ENCODE results near the gene MCC.
"Not testable (repeated sequence)": the region's sequence is repeated elsewhere in the genome, so short reads cannot be mapped to it uniquely, and the experiment has no call there.

The MCC gene

GRCh38 chr5:113405530-113405929, 82.7 kb downstream of the MCC start:
- no peak for DNase-seq

DNA sequence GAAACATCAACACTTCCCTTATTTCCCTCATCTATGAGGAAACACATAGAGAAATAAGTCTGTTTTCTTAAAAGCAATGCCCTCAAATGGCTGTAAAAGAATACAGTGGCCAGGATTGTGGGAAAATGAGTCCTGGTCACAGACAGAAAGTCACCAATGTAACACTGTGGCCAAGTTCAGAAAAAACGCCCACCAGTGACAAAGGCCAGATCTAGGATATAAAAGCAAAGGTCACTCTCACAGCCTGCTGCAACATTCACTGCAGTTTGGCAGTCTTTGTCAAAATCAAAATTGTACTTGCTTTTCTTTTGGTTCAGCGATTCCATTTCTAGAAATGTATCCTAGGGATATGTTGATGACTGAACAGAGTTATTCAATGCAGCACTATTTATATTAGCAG, 84.0 kb downstream of the MCC start:
- no peak for DNase-seq

DNA sequence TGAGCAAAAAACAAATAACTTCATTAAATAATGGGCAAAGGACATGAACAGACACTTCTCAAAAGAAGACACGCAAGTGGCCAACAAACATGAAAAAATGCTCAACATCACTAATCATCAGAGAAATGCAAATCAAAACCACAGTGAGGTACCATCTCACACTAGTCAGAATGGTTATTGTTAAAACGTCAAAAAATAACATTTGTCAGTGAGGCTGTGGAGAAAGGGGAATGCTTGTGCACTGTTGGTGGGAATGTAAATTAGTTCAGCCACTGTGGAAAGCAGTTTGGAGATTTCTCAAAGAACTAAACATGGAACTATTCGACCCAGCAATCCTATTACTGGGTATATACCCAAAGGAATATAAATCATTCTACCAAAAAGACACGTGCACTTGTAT, 90.3 kb downstream of the MCC start:
- DNase-seq: not testable (repeated sequence)

DNA sequence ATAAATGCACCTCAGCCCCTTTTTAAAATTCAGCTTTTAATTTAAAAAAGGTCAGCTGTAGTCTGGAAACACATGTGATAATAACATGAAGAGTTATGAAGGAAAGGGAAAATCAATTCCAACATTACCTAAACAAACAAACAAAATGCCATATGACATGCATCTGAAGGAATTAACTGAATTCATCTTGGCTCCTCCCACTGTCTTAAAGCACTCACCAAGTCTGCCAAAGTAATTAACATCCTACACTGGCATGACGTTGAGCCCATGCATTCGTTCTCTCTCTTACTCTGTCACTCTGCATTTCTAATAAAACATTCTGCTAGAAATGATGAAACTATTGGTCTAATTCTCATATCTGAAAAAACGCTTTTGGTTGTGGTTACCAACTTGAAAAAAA, 91.2 kb downstream of the MCC start:
- no peak for DNase-seq

DNA sequence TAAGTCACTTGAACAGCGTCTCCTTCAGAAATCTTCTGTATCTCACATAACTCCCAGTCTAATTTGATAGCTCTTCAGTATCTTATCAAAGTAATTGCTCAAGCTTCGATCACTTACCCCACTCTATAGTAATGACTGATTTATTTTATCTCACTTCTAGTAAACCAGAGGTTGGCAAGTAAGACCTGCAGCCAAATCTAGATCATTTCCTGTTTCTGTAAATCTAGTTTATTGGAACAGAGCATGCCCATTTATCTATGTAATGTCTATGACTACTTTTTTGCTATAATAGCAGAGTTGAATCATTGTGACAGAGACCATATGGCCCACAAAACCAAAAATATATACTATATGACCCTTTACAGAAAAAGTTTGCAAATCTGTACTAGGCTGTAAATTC, 93.6 kb downstream of the MCC start:
- no peak for DNase-seq

DNA sequence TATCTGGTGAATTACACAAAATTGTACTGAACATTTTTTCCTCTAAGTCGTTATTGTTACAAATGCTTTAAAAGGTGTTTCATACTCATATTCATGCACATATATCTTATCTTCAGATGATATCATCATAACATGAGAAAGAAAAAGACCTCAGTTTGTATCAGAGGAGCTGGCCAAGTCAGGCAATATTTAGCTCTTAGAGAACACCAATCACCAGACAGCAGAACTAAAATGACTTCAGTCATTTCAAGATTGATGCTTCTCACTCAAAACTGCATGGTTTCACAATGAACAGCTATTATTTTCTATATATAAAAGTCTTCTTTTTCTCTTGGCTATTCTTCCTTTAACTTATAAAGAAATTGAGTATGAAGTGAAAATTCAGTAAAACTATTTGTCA, 98.0 kb downstream of the MCC start:
- no peak for DNase-seq

DNA sequence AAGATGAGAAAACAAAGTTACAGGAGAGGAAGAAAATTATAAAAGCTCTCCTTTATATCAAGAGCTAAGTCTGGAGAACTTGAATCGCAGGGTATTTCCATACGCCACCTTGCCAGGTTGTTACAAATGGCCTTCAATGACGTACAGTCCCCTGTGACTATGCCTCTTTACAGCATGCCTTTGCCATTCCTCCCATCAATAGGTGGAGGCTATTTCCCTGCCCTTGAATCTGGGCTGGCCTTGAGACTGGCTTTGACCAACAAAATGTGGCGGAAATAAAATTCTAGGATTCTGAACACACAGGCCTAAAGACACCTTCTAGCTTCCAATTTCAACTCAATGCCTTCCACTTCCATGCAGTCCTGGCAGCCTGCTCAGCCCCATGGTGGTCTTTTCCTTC, 99.1 kb downstream of the MCC start:
- no peak for DNase-seq

DNA sequence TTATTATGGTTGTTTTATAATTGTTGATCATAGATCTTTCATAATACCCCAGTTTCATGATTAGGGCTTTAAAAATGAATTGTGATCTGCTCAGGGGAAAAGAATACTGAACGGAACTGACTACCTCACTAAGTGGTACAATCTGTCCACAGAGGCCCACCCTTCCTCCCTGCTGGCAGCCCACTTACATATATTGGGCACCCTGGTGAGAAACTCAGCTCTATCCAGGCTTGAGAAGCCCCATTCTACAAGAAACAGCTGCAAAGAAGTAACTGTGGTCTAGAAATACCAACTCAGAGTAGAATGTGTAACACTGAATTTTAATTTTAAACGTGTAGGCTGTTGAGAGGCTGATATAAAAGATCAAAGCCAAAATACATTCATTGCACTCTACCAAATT, 100.4 kb downstream of the MCC start:
- DNase-seq: no peak

- DNase-seq: no peak
These were observed 103.4 kb downstream of the MCC start for GRCh38 chr5:113384782-113385285.

- no peak for DNase-seq
These were observed 105.5 kb downstream of the MCC start for GRCh38 chr5:113382731-113383130.

- DNase-seq: no peak
These were observed 106.5 kb downstream of the MCC start for GRCh38 chr5:113381791-113382190.

DNA sequence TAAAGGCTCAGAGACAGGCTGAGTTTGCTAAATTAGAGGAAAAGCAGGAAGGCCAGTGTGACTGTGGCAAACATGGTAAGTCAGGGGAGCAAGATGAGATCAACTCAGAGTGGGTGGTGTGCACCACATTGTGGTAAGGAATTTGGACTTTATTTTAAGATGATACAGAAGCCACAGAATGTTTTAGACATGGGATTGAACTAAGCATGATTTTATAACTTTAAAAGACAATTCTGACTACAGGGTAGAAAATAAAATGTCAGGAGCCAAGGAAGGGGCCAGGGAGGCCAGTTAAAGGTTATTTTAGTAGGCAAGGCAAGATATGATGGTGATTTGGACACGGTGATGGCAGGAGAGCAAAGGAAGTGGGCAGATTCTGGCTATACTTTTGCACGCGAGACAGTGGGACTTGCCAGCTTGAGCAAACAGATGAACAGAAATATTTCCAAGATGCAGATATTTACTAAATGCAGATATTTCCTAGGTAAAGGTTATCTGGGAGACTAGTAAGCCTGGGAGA, 107.4 kb downstream of the MCC start:
- DNase-seq: no peak

DNA sequence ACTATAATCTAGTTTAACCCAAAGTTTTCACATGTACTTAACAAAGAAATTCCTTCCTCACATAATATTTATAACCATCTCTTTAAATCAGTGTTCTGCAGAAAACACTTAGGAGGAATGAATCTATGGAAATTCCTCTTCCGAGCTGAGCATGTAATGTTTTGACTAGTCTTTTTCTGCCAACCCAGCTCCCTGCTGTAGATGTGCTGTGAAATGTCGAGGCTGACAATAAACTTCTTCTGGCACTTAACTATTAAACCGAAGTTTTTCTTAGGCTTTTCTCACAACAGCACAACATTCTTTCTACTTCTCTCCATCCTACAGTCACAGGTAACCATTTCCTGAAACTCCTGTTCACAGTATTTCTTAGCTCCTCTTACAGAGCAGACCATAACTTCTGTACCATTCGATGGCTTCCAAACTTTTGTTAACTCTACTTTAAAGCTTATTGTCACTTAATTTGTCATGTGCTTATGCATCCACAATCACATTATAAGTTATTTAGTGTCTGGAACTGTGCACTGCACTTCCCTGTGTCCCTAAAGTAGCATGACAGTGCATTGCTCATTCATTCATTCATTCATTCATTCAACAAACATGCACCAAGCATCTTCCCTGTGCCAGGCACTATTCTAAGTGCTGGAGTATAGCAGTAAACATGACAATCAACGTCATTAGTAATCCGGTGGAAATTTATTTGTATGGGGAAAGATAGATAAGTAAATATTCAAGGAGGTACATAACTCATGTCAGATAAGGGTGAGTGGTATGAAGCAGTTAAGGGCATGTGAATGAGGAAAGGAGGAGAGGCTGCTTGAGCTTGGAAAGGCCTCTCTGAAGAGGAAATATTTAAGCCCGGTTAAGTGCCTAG, 108.1 kb downstream of the MCC start:
- no peak for DNase-seq

- peak; percentile 61 for DNase-seq
These were observed 109.2 kb downstream of the MCC start for GRCh38 chr5:113378959-113379541.

DNA sequence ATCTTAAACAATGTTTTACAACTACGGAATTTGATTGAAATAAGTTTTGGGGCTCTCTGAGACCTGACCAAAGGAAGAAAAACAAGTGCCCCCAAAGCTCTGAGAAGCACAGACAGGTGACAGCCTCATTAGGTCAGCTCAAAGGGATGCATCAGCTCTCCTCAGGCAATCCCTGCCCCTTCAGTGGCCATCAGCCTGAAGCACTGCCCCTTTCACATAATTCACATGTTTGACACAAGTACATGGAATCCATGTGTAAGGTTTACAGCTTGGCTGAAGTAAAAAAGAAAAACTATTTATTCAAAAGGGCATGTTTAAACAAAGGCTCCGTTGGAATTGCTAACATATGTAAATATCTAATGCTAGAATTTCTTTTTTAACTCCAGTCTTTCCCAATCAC, 109.7 kb downstream of the MCC start:
- no peak for DNase-seq

DNA sequence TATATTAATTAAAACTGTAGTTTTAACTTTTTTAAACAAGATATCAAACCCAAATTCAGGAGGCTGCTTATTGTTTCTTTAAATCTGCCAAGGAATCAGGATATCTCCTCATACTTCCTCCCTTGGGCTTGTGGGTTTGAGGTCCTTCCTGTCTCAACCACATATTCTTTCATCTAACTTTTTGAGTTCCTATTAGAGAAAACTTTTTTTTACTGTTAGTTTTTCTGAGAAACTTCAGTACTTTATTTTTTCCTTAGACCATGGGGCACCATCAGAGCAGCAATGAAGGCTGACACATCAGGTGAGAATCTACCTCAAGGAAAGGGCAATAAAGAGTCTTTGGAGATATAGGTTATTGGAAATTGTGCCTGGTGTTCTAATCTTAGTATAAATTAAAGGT, 110.2 kb downstream of the MCC start:
- no peak for DNase-seq

GRCh38 chr5:113376640-113377039, 111.6 kb downstream of the MCC start:
- no peak for DNase-seq

DNA sequence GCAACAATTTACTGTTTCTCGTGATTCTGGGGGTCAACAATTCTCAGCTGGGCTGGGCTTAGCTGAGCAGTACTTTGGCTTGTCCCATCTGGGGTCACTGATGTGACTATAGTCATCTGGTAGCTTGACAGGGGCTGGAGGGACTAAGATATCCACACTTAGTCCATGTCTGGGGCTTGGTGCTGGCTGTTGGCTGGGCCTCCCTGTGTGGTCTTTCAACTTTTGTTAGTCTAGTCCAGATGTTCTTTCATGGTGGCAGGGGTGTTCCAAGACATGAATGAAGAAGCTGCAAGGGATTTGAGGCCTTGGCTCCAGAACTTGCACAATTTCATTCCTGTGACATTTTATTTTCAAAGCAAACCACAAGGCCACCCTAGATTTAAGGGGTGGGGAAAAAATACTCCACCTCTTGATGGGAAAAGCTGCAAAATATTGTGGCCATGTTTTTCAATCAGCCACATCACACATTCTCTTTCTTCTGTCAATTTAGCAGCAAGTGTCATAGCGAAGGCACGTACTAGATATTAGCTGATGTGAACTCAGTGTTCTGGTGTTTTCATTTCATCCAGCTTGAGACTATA, 112.7 kb downstream of the MCC start:
- no peak for DNase-seq

DNA sequence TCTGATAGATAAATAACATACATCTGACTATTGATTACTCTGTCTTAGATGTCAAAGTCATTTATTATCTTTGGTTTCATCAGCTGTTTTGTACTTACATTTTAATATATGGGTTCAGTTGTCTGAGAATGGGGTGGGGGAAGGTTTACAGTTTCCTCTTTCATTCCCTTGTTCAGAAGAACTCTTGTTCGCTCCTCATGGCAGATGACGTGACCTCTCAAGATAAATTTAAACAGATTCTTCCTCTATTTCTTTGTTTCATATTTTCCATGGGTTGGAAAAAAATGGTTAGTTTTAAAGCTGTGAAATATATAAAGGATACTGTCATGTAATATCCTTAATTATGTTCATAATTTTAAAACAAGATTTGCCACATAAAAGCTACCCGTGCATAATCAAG, 114.8 kb downstream of the MCC start:
- DNase-seq: no peak

GRCh38 chr5:113371721-113372196, 116.5 kb downstream of the MCC start:
- DNase-seq: no peak

- no peak for DNase-seq
These were observed 120.7 kb downstream of the MCC start for GRCh38 chr5:113367586-113367985.

- no peak for DNase-seq
These were observed 123.8 kb downstream of the MCC start for GRCh38 chr5:113364466-113364865.

DNA sequence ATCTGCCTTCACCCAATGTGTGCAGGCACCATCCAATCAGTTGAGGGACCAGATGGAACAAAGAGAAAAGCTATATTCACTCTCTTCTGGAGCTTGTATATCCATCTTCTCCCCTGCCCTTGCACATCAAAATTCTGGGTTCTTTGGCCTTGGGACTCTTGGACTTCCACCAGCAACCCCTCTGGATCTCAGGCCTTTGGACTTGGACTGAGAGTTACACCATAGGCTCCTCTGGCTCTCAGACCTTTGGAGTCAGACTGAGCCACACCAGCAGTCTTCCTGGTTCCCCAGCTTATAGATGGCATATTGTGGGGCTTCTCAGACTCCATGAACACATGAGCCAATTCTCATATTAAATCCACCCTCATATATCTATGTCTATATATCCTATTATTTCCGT, 126.6 kb downstream of the MCC start:
- no peak for DNase-seq

DNA sequence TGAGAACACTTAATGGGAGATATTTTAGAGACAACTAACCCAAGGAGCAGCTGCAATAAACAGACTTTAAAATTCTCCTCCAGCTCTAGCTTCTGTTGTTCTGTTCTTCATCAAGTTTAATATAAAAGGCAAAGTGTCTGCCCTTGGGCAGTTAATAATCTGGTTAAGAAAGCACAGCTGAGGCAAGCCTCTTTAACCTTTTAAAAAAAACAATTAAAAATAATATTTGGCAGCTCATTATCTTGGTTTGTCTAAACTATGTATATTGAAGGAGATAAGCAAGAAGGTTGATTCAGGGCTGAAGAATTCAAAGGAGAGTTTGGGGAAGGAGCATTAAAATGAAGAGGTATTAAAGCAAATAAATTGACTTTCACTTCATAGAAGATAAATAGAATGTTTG, 128.8 kb downstream of the MCC start:
- no peak for DNase-seq

Measured in retina (tissue), 1 donor.